ENCODE measurements around the gene MRPS6. TPM values are rescaled to one million over a fixed set of nuclear protein-coding genes. Genes with fewer than 3 reads are reported as not detected.

Gene MRPS6
- total RNA-seq, 4 donors from 2014 or later: 19.5 to 44.0 (median 40.9) TPM

DNA sequence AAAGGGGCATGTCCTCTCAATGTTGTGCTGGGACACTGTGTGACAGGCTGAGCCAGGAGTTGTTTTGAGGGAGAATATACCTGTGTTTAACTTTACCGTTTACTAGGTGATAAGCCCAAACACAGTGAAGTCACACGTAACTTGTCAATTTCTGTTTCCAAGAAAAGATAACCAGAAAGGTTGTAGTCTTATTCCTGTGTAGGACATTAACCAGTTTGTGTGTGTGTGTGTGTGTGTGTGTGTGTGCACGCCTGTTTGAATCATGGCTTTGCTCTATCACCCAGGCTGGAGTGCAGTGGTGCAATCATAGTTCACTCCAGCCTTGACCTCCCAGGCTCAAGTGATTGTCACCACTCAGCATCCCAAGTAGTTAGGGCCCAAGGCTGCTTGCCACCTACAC is 83.6 kb downstream of the MRPS6 start:
- 86% methylated on average over 3 of the region's 3 CpGs for WGBS
- H3K27ac ChIP-seq (replicated peaks in 1 of 4): no peak overlapping the region

DNA sequence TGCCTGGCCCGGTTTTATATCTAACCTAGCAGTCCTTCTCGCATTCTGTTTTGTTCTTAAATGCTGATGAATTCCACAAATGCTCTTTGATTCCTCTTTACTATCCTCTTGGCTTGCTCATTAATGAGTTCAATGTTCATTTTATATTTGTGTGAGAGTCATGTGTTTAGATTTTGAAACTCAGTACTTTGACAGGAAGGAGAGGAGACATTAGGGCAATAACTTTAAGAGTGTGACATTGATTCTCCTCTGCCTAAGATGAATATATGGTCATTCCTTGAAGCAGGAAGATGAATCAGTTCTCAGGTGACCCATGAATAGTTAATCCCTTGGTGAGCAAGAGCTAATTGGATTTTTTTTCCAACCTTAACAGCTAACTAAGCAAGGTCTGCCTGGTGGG is 84.1 kb downstream of the MRPS6 start:
- Histone ChIP-seq H3K4me1 (peaks cover 9 to 12% (median 9%) of the 10 kb centered on the region in 4 donors), H3K4me3 (no peak overlapping the region), H3K36me3 (no peaks in the 10 kb centered on the region), H3K27me3 (no peaks in the 10 kb centered on the region), H3K9me3 (no peaks in the 10 kb centered on the region), H3K27ac (replicated peaks in 1 of 4) (no peak overlapping the region)
- 94% methylated on average over 2 of the region's 2 CpGs for WGBS
- no peak for DNase-seq (ENCODE audit: extremely low spot score)
- intact Hi-C loops (cut with DNase I): no loop called here
- TF ChIP-seq POLR2AphosphoS5 (IDR thresholded peaks at IDR 0.05) (no peak), POLR2A (IDR thresholded peaks at IDR 0.05; ENCODE audit: low read depth) (no peak), EP300 (IDR thresholded peaks at IDR 0.05) (no peak)
- TF ChIP-seq, protein P1, sequence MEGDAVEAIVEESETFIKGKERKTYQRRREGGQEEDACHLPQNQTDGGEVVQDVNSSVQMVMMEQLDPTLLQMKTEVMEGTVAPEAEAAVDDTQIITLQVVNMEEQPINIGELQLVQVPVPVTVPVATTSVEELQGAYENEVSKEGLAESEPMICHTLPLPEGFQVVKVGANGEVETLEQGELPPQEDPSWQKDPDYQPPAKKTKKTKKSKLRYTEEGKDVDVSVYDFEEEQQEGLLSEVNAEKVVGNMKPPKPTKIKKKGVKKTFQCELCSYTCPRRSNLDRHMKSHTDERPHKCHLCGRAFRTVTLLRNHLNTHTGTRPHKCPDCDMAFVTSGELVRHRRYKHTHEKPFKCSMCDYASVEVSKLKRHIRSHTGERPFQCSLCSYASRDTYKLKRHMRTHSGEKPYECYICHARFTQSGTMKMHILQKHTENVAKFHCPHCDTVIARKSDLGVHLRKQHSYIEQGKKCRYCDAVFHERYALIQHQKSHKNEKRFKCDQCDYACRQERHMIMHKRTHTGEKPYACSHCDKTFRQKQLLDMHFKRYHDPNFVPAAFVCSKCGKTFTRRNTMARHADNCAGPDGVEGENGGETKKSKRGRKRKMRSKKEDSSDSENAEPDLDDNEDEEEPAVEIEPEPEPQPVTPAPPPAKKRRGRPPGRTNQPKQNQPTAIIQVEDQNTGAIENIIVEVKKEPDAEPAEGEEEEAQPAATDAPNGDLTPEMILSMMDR (IDR thresholded peaks at IDR 0.05): no peak

More for the DNA sequence above, 83.6 kb downstream of the MRPS6 start:
- Histone ChIP-seq H3K27me3 (no peaks in the 10 kb centered on the region), H3K4me1 (peaks cover 9 to 12% (median 9%) of the 10 kb centered on the region in 4 donors), H3K36me3 (no peaks in the 10 kb centered on the region), H3K4me3 (no peak overlapping the region), H3K9me3 (no peaks in the 10 kb centered on the region)
- no peak for DNase-seq (ENCODE audit: extremely low spot score)
- intact Hi-C loops (cut with DNase I): no loop called here
- TF ChIP-seq POLR2A (IDR thresholded peaks at IDR 0.05; ENCODE audit: low read depth) (no peak), POLR2AphosphoS5 (IDR thresholded peaks at IDR 0.05) (no peak), EP300 (IDR thresholded peaks at IDR 0.05) (no peak)
- TF ChIP-seq, protein P1 (IDR thresholded peaks at IDR 0.05): no peak

DNA sequence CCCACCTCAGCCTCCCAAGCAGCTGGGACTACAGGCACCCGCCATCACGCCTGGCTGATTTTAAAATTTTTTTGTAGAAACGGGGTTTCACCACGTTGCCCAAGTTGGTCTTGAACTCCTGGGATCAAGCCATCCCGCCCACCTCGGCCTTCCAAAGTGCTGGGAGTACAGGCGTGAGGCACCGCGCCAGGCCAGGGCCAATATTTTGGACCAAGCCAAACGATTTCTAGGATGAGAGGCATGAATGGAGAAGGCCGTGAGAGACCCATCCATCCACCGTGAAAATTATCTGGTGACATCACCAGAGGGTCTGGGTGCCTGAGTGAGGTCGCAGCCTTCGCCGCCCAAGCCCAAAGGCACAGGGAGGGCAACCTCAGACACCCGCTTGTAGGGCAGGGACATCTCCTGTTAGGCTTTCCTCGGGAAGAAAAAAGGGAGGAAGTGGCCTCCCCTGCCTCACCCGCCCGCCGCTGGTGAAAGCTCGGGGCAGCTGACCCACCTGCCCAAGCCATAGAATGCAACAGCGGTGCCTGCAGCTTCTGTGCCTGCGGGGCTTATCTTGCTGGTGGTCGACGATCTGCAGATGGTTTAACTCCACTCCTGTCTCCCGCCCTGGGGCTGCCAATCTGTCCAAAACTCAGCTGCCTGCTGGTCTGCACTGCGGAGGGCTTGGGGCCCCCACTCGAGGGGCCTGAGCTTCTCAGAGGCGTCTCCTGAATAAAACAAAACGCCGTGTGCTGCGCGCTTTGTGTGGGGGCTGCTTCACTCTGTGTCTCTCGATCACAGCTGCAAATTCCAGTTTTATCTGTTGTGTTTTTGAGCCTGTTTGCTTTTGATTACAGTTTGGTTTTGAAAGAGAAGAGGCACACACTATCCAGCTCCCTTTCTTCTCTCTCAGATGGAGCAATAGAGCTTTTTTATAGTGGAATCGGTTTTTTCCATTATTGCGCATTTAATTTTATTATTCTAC is 85.8 kb downstream of the MRPS6 start:
- Histone ChIP-seq H3K4me3 (no peak overlapping the region), H3K36me3 (no peaks in the 10 kb centered on the region), H3K9me3 (peaks cover 0 to 14% (median 9%) of the 10 kb centered on the region in 4 donors), H3K4me1 (peaks cover 9 to 12% (median 9%) of the 10 kb centered on the region in 4 donors), H3K27ac (replicated peaks in 1 of 4) (no peak overlapping the region), H3K27me3 (no peaks in the 10 kb centered on the region)
- intact Hi-C loops (cut with DNase I): no loop called here
- no peak for DNase-seq (ENCODE audit: extremely low spot score)
- 94% methylated on average over 25 of the region's 36 CpGs for WGBS
- TF ChIP-seq, protein P1 (IDR thresholded peaks at IDR 0.05): no peak
- no peak for TF ChIP-seq POLR2A (IDR thresholded peaks at IDR 0.05; ENCODE audit: low read depth)
- TF ChIP-seq POLR2AphosphoS5 (IDR thresholded peaks at IDR 0.05): no peak
- no peak for TF ChIP-seq EP300 (IDR thresholded peaks at IDR 0.05)

DNA sequence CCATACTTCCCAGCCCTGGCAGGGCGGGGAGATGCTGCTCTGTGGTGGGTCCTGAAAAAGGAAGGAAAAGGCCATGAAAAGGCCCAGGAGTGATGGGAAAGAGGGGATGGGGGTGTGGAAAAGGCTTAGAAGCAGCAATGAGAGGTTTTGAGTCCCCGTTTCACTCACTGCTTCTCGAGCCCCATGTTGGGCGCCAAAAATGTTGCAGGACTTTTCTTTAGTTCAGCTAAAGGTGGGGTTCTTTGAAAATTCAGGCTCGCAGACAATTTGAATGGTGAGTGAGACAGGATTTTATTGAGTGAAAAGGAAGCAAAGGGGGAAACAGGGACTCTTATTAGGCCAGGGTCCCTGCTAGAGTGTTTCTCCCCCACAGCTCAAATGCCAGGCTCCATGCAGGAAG is 93.1 kb downstream of the MRPS6 start:
- Histone ChIP-seq H3K27ac (replicated peaks in 1 of 4) (no peak overlapping the region), H3K4me1 (no peaks in the 10 kb centered on the region)
- intact Hi-C loops (cut with DNase I): no loop called here

More for the DNA sequence above, 93.1 kb downstream of the MRPS6 start:
- Histone ChIP-seq H3K4me3 (no peak overlapping the region), H3K36me3 (peaks cover 0 to 12% (median 6%) of the 10 kb centered on the region in 4 donors), H3K9me3 (peaks cover 4 to 70% (median 63%) of the 10 kb centered on the region in 4 donors), H3K27me3 (no peaks in the 10 kb centered on the region)
- 94% methylated on average over 5 of the region's 5 CpGs for WGBS
- no peak for DNase-seq (ENCODE audit: extremely low spot score)
- no peak for TF ChIP-seq POLR2AphosphoS5 (IDR thresholded peaks at IDR 0.05)
- TF ChIP-seq, protein P1 (IDR thresholded peaks at IDR 0.05): no peak
- no peak for TF ChIP-seq POLR2A (IDR thresholded peaks at IDR 0.05; ENCODE audit: low read depth)
- no peak for TF ChIP-seq EP300 (IDR thresholded peaks at IDR 0.05)

Measured in esophagus muscularis mucosa (tissue), 4 donors.